SK-N-SH treated with all-trans-retinoic acid at 6 μM for 48 hours (cell line): Measurements from ENCODE around the gene CLIP1.

Experiments
- ARNTL ChIP-seq: fragments of 450-650 bp; formaldehyde crosslinking; IDR thresholded peaks from 2 replicates; pipeline ENCODE4 v1.5.0; 2020; ENCODE audit warnings: low read depth, mild to moderate bottlenecking, moderate library complexity, borderline replicate concordance
- ESRRG ChIP-seq: fragments of 250-450 bp; sonication (Bioruptor Pico); IDR thresholded peaks from 2 replicates; pipeline ENCODE4 v1.6.1; 2021; ENCODE audit warnings: mild to moderate bottlenecking
- GLIS3 ChIP-seq: fragments of 250-450 bp; sonication (Bioruptor Pico); IDR thresholded peaks from 2 replicates; pipeline ENCODE4 v1.5.0; 2020; ENCODE audit warnings: mild to moderate bottlenecking, moderate library complexity
- ISL1 ChIP-seq: fragments of 250-450 bp; sonication (Bioruptor Pico); IDR thresholded peaks from 2 replicates; pipeline ENCODE4 v2.1.2; 2022; ENCODE audit warnings: mild to moderate bottlenecking, moderate library complexity
- SNAI2 ChIP-seq: fragments of 250-450 bp; sonication (Bioruptor Pico); IDR thresholded peaks from 2 replicates; pipeline ENCODE4 v1.5.0; 2020; ENCODE audit warnings: mild to moderate bottlenecking, moderate library complexity
- ZFP3 ChIP-seq: fragments of 250-450 bp; sonication (Bioruptor Pico); IDR thresholded peaks from 2 replicates; pipeline ENCODE4 v1.5.0; 2020; ENCODE audit warnings: mild to moderate bottlenecking, moderate library complexity
- ZFP30 ChIP-seq: fragments of 450-650 bp; formaldehyde crosslinking; IDR thresholded peaks from 2 replicates; pipeline ENCODE4 v1.5.0; 2022; ENCODE audit warnings: mild to moderate bottlenecking, moderate library complexity
- ZNF565 ChIP-seq: fragments of 450-650 bp; formaldehyde crosslinking; conservative IDR thresholded peaks from 2 replicates; pipeline ENCODE4 v1.5.0; 2020; ENCODE audit warnings: low read depth, mild to moderate bottlenecking, moderate library complexity
- ZNF8 ChIP-seq: fragments of 450-650 bp; formaldehyde crosslinking; IDR thresholded peaks from 2 replicates; pipeline ENCODE4 v1.5.0; 2020; ENCODE audit warnings: mild to moderate bottlenecking, moderate library complexity
- TF ChIP-seq, protein P1 (sequence below): fragments of 250-450 bp; sonication (Bioruptor Pico); IDR thresholded peaks from 2 replicates; pipeline ENCODE4 v1.8.0; 2020; ENCODE audit warnings: mild to moderate bottlenecking, moderate library complexity, borderline replicate concordance
- TF ChIP-seq, protein P2 (sequence below): fragments of 250-450 bp; sonication (Bioruptor Pico); IDR thresholded peaks from 2 replicates; pipeline ENCODE4 v1.5.1; 2021; ENCODE audit warnings: mild to moderate bottlenecking, moderate library complexity
- TF ChIP-seq, protein P3 (sequence below): fragments of 250-450 bp; sonication (Bioruptor Pico); IDR thresholded peaks from 2 replicates; pipeline ENCODE4 v1.5.1; 2020; ENCODE audit warnings: low read depth, mild to moderate bottlenecking, moderate library complexity

DNA sequence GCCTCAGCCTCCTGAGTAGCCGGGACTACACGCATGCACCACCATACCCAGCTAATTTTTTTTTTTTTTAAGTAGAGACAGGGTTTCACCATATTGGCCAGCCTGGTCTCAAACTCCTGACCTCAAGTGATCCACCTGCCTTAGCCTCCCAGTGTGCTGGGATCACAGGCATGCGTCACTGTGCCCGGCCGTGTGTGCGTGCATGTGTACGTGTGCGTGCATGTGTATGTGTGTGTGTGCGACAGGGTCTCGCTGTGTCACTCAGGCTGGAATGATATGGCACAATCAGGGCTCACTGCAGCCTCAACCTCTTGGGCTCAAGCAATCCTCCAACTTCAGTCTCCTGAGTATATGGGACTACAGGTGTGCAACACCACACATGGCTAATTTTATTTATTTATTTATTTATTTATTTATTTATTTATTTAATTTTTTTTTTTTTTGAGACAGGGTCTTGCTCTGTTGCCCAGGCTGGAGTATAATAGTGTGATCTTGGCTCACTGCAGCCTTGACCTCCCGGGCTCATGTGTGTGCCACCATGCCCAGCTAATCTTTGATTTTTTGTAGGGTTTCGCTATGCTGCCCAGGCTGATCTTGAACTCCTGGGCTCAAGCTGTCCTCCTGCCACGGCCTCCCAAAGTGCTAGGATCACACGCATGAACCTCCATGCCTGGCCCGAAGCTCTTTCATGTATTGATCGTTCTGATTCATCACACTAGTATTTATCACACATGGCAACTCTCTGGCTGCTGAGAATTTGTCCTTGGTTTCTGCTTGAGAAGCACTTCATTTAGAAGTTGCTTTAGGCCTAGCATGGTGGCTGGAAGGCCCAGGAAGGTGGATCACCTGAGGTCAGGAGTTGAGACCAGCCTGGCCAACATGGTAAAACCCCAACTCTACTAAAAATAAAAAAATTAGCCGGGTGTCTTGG lies 35.9 kb upstream of the CLIP1 start:
- TF ChIP-seq, protein P1, sequence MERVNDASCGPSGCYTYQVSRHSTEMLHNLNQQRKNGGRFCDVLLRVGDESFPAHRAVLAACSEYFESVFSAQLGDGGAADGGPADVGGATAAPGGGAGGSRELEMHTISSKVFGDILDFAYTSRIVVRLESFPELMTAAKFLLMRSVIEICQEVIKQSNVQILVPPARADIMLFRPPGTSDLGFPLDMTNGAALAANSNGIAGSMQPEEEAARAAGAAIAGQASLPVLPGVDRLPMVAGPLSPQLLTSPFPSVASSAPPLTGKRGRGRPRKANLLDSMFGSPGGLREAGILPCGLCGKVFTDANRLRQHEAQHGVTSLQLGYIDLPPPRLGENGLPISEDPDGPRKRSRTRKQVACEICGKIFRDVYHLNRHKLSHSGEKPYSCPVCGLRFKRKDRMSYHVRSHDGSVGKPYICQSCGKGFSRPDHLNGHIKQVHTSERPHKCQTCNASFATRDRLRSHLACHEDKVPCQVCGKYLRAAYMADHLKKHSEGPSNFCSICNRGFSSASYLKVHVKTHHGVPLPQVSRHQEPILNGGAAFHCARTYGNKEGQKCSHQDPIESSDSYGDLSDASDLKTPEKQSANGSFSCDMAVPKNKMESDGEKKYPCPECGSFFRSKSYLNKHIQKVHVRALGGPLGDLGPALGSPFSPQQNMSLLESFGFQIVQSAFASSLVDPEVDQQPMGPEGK (CRISPR knock-in tag) = no peak
- TF ChIP-seq ARNTL (no peak), SNAI2 (CRISPR knock-in tag) (no peak), ESRRG (no peak), ZFP30 (no peak), ZFP3 (CRISPR knock-in tag) (no peak), ISL1 (CRISPR knock-in tag) (no peak), ZNF8 (no peak), ZNF565 (CRISPR knock-in tag) (no peak), GLIS3 (no peak)
- TF ChIP-seq, protein P2, sequence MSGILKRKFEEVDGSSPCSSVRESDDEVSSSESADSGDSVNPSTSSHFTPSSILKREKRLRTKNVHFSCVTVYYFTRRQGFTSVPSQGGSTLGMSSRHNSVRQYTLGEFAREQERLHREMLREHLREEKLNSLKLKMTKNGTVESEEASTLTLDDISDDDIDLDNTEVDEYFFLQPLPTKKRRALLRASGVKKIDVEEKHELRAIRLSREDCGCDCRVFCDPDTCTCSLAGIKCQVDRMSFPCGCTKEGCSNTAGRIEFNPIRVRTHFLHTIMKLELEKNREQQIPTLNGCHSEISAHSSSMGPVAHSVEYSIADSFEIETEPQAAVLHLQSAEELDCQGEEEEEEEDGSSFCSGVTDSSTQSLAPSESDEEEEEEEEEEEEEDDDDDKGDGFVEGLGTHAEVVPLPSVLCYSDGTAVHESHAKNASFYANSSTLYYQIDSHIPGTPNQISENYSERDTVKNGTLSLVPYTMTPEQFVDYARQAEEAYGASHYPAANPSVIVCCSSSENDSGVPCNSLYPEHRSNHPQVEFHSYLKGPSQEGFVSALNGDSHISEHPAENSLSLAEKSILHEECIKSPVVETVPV (CRISPR knock-in tag) = no peak
- TF ChIP-seq, protein P3, sequence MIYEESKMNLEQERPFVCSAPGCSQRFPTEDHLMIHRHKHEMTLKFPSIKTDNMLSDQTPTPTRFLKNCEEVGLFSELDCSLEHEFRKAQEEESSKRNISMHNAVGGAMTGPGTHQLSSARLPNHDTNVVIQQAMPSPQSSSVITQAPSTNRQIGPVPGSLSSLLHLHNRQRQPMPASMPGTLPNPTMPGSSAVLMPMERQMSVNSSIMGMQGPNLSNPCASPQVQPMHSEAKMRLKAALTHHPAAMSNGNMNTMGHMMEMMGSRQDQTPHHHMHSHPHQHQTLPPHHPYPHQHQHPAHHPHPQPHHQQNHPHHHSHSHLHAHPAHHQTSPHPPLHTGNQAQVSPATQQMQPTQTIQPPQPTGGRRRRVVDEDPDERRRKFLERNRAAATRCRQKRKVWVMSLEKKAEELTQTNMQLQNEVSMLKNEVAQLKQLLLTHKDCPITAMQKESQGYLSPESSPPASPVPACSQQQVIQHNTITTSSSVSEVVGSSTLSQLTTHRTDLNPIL (CRISPR knock-in tag) = no peak
